Activated CD8-positive, alpha-beta memory T cell treated with anti-CD3 and anti-CD28 coated beads for 24 hours (primary cell): ENCODE data around the gene BACH2.
"Not testable (repeated sequence)": the region's sequence is repeated elsewhere in the genome, so short reads cannot be mapped to it uniquely, and the experiment has no call there.

ENCODE experiments used
- DNase-seq: peaks from one replicate; pipeline ENCODE4 v3.0.0-alpha.2; 2020

The BACH2 gene

GRCh38 chr6:90151576-90152422, 144.8 kb downstream of the BACH2 start:
- no peak for DNase-seq

GRCh38 chr6:90149280-90149679, 147.4 kb downstream of the BACH2 start:
- DNase-seq, result no peak

GRCh38 chr6:90148867-90149266, 147.8 kb downstream of the BACH2 start:
- DNase-seq, result no peak

- DNase-seq, result no peak
These were observed 149.6 kb downstream of the BACH2 start for GRCh38 chr6:90146921-90147649.

- DNase-seq, result no peak
These were observed 150.6 kb downstream of the BACH2 start for GRCh38 chr6:90146024-90146423.

GRCh38 chr6:90144928-90145555, 151.6 kb downstream of the BACH2 start:
- DNase-seq, result no peak

- DNase-seq, result no peak
These were observed 152.2 kb downstream of the BACH2 start for GRCh38 chr6:90144396-90144795.

- no peak for DNase-seq
These were observed 156.0 kb downstream of the BACH2 start for GRCh38 chr6:90140683-90141082.

GRCh38 chr6:90139272-90139817, 157.3 kb downstream of the BACH2 start:
- DNase-seq, result no peak

- DNase-seq, result no peak
These were observed 159.6 kb downstream of the BACH2 start for GRCh38 chr6:90136837-90137568.

- no peak for DNase-seq
These were observed 160.5 kb downstream of the BACH2 start for GRCh38 chr6:90136176-90136575.

- no peak for DNase-seq
These were observed 161.0 kb downstream of the BACH2 start for GRCh38 chr6:90135667-90136066.

GRCh38 chr6:90133664-90134063, 163.0 kb downstream of the BACH2 start:
- DNase-seq, result not testable (repeated sequence)

- no peak for DNase-seq
These were observed 164.8 kb downstream of the BACH2 start for GRCh38 chr6:90131614-90132423.

- no peak for DNase-seq
These were observed 165.5 kb downstream of the BACH2 start for GRCh38 chr6:90131125-90131524.

- not testable (repeated sequence) for DNase-seq
These were observed 168.0 kb downstream of the BACH2 start for GRCh38 chr6:90128687-90129086.

- DNase-seq, result no peak
These were observed 169.0 kb downstream of the BACH2 start for GRCh38 chr6:90127595-90127994.

- no peak for DNase-seq
These were observed 169.8 kb downstream of the BACH2 start for GRCh38 chr6:90126839-90127238.

GRCh38 chr6:90126181-90126580, 170.5 kb downstream of the BACH2 start:
- DNase-seq, result no peak

GRCh38 chr6:90124874-90125510, 171.7 kb downstream of the BACH2 start:
- DNase-seq, result no peak

- DNase-seq, result no peak
These were observed 172.8 kb downstream of the BACH2 start for GRCh38 chr6:90123831-90124230.
